GM18951 (cell line): ENCODE measurements around the gene ZP1.

Experiments
- POLR2A ChIP-seq: IDR thresholded peaks from 4 replicates; pipeline ENCODE4 v1.6.1; 2011; ENCODE audit warnings: mild to moderate bottlenecking; ENCODE audit not compliant: insufficient read length, insufficient read depth; ENCODE audit errors: extremely low read depth
- in situ Hi-C: fragments of 300-500 bp; cut with MboI; formaldehyde crosslinking; loops from one replicate; pipeline ENCODE4 v1.12.0; 2022; ENCODE audit warnings: low sequenced_read_pairs, mixed read lengths, inconsistent platforms; ENCODE audit not compliant: unreplicated experiment

ZP1 gene

GRCh38 chr11:60887556-60887955, 20.2 kb downstream of the ZP1 start:
- in situ Hi-C loops: no loop called here
- TF ChIP-seq POLR2A: no peak

GRCh38 chr11:60889869-60890311, 22.5 kb downstream of the ZP1 start:
- in situ Hi-C loops: no loop called here
- no peak for TF ChIP-seq POLR2A

GRCh38 chr11:60890696-60891095, 23.4 kb downstream of the ZP1 start:
- no peak for TF ChIP-seq POLR2A

GRCh38 chr11:60891103-60891741, 23.9 kb downstream of the ZP1 start:
- no peak for TF ChIP-seq POLR2A
- in situ Hi-C loops: no loop called here

More at GRCh38 chr11:60890696-60891095, 23.4 kb downstream of the ZP1 start:
- in situ Hi-C loops: no loop called here

GRCh38 chr11:60895687-60896086, 28.3 kb downstream of the ZP1 start:
- no peak for TF ChIP-seq POLR2A
- in situ Hi-C loops: loop anchor here (5.0 kb wide), 1 partner anchor 63 kb away; no protein-coding TSS in a partner anchor

- in situ Hi-C loops: loop anchor here (5.0 kb wide), 1 partner anchor 65 kb away; no protein-coding TSS in a partner anchor
- no peak for TF ChIP-seq POLR2A
These were observed 30.2 kb downstream of the ZP1 start for GRCh38 chr11:60897496-60897895.

GRCh38 chr11:60899046-60899936, 31.9 kb downstream of the ZP1 start:
- in situ Hi-C loops: loop anchor here (5.0 kb wide), 1 partner anchor 67 kb away; no protein-coding TSS in a partner anchor
- no peak for TF ChIP-seq POLR2A

GRCh38 chr11:60899977-60900376, 32.6 kb downstream of the ZP1 start:
- in situ Hi-C loops: loop anchor here (5.0 kb wide), 1 partner anchor 68 kb away; no protein-coding TSS in a partner anchor
- TF ChIP-seq POLR2A: no peak

GRCh38 chr11:60900673-60901404, 33.5 kb downstream of the ZP1 start:
- in situ Hi-C loops: no loop called here
- TF ChIP-seq POLR2A: no peak

- in situ Hi-C loops: no loop called here
- no peak for TF ChIP-seq POLR2A
These were observed 35.3 kb downstream of the ZP1 start for GRCh38 chr11:60902625-60903024.

- TF ChIP-seq POLR2A: no peak
- in situ Hi-C loops: no loop called here
These were observed 37.7 kb downstream of the ZP1 start for GRCh38 chr11:60905047-60905446.

GRCh38 chr11:60905551-60906113, 38.3 kb downstream of the ZP1 start:
- in situ Hi-C loops: no loop called here
- TF ChIP-seq POLR2A: no peak
